GM19351 (cell line): ENCODE results near the gene VWA5B2.

Experiments used
- ATAC-seq: cut with Tn5 transposase; IDR thresholded peaks from one replicate; pipeline ENCODE4 v1.9.1; 2021; ENCODE audit warnings: mild to moderate bottlenecking, moderate library complexity; ENCODE audit not compliant: unreplicated experiment

The VWA5B2 gene

GRCh38 chr3:184272269-184272668 lies 42.9 kb downstream of the VWA5B2 start:
- ATAC-seq: no peak

DNA sequence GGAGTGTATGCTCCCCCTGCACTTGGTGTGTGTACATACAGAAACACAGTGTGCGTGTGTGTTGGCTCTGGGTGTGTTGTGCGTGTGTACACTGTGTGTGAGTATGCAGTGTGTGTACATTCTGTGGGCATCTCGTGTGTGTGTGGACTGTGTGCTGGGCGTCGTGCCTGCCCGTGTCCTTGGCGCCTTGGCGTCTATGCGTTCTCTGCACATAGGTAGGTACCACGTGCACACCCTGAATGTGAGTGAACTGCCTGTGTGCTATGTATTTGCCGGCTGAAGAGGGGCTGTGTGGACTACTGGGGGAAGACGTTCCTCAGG lies 46.0 kb downstream of the VWA5B2 start:
- no peak for ATAC-seq

- no peak for ATAC-seq
These were observed 46.9 kb downstream of the VWA5B2 start, which contains the start of gene ECE2 for GRCh38 chr3:184275961-184276910. TSS of gene ECE2 (plus strand) at chr3:184276022. CDS start at chr3:184276154, 132 bp downstream.

GRCh38 chr3:184277366-184277765 lies 48.0 kb downstream of the VWA5B2 start:
- ATAC-seq: no peak

DNA sequence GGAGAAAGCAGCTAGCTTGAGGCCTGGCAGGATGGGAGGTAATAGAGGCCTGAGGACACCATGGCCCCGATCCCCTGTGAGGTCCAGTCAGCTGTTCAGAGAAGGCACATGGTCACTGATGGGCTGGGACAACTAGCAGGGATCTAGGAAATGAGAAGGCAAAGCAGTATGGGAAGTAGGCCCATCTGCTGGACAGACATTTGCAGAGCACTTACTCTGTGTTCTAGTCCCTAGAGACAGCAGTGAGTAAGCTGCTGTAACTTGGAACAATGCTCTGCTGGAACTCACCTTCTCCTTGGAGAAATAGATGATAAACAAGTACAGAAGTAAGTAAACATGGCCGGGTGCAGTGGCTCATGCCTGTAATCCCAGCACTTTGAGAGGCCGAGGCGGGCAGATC lies 53.6 kb downstream of the VWA5B2 start:
- ATAC-seq: no peak

- no peak for ATAC-seq
These were observed 54.3 kb downstream of the VWA5B2 start for GRCh38 chr3:184283681-184284080.

DNA sequence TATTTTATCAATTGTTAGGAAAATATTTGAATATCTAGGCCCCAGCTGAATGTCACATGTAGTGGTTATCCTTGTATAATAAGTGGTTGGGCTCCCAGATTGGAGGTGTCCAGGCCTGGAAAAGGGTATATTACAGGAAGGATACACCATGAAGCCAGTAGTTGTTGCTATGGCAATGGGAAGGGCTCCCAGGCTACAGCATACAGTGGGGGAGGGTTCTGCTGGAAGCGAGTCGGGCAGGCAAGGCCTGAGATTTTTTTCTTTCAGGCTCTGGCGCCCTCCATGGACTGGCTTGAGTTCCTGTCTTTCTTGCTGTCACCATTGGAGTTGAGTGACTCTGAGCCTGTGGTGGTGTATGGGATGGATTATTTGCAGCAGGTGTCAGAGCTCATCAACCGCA lies 55.3 kb downstream of the VWA5B2 start:
- no peak for ATAC-seq

GRCh38 chr3:184289426-184289938 lies 60.1 kb downstream of the VWA5B2 start:
- ATAC-seq: no peak

DNA sequence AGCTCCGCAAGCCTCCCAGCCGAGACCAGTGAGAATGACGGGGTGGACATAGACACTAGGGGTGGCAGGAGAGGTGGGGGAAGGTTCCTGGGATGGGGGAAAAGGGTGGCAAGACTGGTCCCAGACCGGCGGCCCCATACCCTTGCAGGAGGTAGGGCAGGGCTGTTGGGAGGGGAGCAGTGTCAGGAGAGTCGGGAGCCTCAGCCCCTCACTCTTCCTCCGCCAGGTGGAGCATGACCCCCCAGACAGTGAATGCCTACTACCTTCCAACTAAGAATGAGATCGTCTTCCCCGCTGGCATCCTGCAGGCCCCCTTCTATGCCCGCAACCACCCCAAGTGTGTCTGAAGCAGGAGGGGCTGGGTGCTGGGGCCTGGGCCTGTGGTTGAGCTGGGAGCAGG lies 60.9 kb downstream of the VWA5B2 start:
- no peak for ATAC-seq

DNA sequence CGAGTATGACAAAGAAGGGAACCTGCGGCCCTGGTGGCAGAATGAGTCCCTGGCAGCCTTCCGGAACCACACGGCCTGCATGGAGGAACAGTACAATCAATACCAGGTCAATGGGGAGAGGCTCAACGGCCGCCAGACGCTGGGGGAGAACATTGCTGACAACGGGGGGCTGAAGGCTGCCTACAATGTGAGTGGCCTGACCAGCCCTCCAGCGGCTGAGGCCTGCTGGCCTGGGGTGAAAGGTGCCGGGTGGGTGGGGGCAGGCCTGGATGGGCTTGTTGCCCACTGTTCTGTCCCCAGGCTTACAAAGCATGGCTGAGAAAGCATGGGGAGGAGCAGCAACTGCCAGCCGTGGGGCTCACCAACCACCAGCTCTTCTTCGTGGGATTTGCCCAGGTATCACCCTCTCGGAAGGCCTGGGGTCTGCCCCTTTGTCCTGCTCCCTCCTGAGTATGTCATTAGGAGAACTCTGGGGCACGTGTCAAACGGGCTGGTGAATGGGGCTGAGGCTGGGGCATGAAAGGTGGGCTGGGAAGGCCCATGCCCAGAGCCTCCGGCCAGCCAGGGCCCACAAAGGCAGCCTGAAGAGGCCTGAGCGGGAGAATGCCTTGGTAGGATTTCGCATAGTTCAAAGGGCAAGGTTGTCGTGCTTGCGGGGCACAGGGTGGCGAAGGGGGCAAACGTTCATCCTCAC lies 61.8 kb downstream of the VWA5B2 start:
- ATAC-seq: no peak
